Stimulated activated CD8-positive, alpha-beta memory T cell treated with anti-CD3 and anti-CD28 coated beads, Interleukin-7, amount 100 ng/mL, for 24 hours (primary cell): ENCODE data around the gene INPP5F.

Experiments used
- DNase-seq: peaks from one replicate; pipeline ENCODE4 v3.0.0-alpha.2; 2020; ENCODE audit warnings: low read depth

Gene INPP5F

GRCh38 chr10:119817991-119818888 lies 92.4 kb downstream of the INPP5F start:
- no peak for DNase-seq

DNA sequence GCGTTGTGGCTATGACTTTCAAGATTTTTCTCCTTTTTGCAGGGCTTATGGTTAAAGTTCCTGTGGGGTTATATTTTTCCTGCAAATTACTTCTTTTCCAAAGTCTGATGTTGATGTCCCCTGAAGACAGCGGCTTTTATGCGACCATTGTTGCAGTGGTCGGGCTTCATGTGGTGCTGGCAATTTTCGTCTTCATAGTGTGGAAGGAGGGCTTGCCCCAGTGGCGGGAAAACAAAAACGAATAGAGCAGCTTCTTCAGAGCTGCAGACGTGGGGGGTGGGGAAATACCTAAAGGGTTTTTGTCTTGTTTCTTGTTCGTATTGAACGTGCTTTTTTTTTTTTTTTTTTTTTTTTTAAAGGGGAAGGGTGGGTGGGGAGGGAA lies 93.0 kb downstream of the INPP5F start:
- no peak for DNase-seq

DNA sequence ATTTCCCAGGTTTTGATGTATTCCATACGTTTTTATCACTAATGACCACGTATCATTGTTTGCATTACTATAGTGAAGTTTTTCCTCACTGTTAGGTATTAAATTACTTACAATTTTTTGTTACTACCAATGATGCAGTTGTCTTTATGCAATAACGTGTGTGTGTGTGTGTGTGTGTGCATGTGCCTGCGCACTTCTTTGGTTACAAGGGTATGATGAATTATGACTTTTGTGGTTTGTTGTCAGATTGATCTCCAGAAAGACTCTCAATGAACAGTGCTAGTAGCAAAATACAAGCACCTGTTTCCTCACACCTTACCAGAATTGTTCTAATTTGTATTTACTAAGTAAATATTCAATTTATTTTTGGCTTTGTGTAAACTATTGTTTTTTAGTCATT lies 95.3 kb downstream of the INPP5F start:
- no peak for DNase-seq

DNA sequence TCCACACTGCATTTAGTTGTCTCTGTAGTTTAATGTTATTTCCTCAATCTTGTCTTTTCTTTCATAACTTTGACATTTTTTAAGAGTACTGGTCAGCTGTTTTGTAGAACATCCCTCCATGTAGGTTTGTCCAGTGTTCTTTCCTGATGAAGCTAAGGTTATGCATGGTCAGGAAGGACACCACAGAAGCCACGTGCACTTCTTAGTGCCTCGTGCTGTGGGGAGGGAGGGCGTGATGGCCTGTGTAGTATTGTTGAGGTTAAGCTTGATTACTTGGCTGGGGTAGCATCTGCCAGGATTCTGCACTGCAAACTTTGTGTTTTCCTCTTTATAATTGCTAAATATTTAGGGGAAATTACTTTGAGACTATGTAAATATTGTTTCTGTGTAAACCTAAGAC lies 98.4 kb downstream of the INPP5F start:
- DNase-seq: no peak

DNA sequence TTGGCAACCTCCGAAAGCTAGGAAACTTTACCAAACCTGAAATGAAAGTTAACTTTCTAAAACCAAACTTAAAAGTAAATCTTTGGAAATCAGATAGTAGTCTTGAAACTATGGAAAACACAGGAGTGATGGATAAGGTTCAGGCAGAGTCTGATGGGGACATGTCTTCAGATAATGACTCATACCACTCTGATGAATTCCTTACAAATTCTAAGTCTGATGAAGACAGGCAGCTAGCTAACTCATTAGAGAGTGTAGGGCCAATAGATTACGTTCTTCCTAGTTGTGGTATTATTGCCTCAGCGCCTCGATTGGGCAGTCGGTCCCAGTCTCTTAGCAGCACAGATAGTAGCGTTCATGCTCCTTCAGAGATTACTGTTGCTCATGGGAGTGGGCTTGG lies 100.9 kb downstream of the INPP5F start:
- no peak for DNase-seq

DNA sequence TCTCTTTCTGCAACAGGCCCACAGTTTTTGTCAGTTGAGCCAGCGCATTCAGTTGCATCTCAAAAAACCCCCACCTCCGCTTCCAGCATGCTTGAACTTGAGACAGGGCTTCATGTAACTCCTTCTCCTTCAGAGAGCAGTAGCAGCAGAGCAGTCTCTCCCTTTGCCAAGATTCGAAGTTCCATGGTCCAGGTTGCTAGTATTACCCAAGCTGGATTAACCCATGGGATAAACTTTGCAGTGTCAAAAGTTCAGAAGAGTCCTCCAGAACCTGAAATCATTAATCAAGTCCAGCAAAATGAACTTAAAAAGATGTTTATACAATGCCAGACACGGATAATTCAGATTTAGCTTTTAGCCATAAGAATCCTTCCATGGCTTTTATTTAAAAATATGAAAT lies 101.6 kb downstream of the INPP5F start:
- DNase-seq: no peak

DNA sequence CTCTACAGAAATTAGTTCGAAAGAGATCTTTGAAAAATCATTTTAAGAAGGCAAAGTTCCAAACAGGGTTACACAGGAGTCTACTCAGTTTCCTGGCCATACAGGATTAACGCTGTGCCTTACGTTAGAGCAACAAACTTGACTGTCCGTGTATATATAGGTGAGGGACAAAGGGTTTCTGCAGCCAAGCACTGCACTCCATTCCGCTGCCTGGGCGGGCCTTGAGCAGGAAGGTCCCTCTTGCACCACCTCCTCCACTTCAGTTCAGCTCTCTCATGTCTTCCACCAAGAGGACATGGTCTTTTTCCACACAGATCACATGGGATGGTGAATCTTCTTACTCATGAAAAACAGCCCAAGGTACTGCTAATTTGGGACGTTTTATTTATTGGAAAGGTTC lies 103.6 kb downstream of the INPP5F start:
- no peak for DNase-seq

DNA sequence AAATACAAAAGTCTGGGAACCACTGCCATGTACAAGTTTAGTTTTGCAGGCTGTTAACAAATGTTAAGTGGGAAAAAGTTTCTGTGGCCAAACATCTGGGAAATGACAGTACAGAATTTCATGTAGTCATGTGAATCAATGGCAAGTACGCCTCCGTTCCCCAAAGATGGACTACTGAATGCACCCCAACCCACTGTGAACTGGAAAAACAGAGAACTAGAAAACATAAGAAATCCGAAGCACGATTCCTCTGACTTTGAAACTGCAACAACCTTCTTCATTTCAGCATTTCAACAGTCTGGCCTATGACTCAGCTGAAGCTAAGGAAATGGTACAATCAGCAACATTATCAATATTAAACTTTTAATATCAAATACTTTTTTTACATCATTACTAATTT lies 105.0 kb downstream of the INPP5F start:
- DNase-seq: no peak

DNA sequence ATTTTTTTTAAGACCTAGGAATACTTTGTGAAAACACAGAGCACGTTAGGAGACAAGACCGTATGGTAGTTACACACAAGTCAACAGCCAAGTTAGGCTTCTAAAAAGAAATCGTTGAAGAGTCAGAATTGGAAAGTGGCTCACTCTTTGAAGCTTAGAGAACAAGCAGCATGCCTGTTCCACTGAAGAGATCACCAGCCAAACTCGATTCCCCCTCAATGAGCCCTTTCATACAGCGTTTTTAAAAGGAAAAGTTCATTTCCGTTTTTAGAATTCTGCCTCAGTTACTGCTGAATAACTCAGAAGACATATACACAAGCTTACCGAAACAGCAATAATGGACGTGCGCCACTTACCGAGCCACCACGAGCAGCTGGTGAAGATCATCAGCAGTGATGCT lies 105.8 kb downstream of the INPP5F start:
- DNase-seq: no peak

- no peak for DNase-seq
Observed at GRCh38 chr10:119832951-119833350, 107.1 kb downstream of the INPP5F start.

DNA sequence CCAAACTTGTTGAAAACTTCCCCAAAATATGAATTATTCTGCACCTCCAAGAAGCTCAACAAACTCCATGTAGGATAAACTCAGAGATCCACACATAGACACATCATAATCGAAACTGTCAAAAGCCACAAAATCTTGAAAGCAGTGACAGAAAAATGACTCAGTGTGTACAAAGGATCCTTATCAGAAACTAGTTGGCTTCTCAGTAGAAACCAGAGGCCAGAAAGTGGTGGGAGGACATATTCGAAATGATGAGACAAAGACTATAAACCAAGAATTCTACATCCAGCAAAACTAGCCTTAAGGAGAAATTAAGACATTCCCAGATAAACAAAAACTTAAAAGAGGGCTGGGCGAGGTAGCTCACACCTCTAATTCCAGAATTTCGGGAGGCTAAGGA lies 108.3 kb downstream of the INPP5F start:
- DNase-seq: no peak

GRCh38 chr10:119845656-119846055 lies 119.8 kb downstream of the INPP5F start:
- DNase-seq: no peak

- DNase-seq: no peak
Observed at GRCh38 chr10:119849031-119849789, 123.4 kb downstream of the INPP5F start.

- DNase-seq: no peak
Observed at GRCh38 chr10:119849944-119850343, 124.1 kb downstream of the INPP5F start.

- DNase-seq: no peak
Observed at GRCh38 chr10:119852277-119852676, 126.4 kb downstream of the INPP5F start.

- DNase-seq: no peak
Observed at GRCh38 chr10:119852822-119853221, 127.0 kb downstream of the INPP5F start.

DNA sequence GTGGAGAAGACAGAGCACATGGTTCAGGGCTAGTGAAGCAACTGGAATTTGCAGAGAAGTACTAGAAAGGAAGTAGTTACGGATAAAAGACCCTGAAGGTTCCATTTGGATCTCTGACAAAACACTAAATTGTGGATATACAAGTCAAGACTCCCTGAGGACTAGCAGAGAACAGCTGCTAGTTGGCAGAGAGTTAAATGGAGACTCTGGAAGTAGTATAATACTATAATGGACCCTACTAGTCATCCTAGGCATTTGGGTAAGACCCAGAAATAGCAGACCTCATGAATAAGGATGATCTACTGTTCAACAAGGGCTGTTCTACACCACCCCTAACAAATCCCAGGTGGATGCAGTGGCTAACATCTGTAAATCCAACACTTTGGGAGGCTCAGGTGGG lies 127.7 kb downstream of the INPP5F start:
- DNase-seq: no peak

DNA sequence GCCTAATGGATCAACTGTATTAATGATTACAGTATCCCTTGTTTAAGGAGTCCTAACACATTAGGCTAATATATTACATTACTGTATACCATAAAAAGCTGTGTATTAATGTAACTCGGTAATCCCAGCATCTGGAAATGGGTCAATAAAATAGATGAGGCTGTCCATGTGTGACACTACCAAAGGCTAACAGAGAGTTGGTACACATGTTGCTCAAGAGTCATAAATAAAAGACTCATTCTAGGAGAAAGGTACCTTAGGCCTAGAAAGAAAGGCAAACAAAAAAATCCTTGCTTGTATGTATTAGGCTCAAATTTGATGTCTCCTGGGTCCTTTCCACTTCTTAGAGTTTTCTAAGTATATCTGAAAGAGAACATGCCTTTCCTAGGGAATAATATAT lies 132.2 kb downstream of the INPP5F start:
- DNase-seq: no peak

- no peak for DNase-seq
Observed at GRCh38 chr10:119859420-119860258, 133.8 kb downstream of the INPP5F start.

GRCh38 chr10:119860866-119861607 lies 135.2 kb downstream of the INPP5F start:
- DNase-seq: no peak

- DNase-seq: no peak
Observed at GRCh38 chr10:119862524-119862923, 136.7 kb downstream of the INPP5F start.
